Measurements from ENCODE around the gene TICRR. TPM values are rescaled to one million over a fixed set of nuclear protein-coding genes. Genes with fewer than 3 reads are reported as not detected.
A peak's percentile ranks its signal among the peaks of the same experiment; 100 is the strongest.
"Not testable (repeated sequence)": the region's sequence is repeated elsewhere in the genome, so short reads cannot be mapped to it uniquely, and the experiment has no call there.

The TICRR gene
- 1.2 TPM for total RNA-seq

DNA sequence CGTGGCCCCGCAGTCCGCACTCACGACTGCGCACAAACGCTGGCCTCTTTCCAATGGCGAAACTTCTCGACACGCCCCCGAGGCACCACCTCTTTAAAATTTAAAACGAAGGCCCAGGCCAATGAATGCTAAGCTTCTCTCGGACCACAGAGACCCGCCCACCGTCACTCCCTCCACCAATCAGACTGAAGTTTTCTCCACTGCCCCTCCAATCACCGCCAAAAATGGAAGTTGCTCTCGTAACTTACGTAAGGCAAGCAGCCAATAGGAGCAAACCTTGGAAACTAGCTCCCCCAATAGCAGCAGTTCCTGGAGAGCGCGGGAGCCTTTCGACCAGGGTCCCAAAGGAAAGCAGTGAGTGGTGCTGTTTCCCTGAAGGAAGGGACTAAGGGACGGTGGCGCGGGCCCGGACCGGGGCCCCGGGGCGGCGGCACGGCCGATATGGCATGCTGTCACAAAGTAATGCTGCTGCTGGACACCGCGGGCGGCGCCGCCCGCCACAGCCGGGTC is at the start of gene TICRR:
TICRR (plus strand) TSS at position 324 of the 510 bp plus-strand sequence; CDS start at position 442, 118 bp downstream.
- DNase-seq (ENCODE audit: low spot score in 2 of 2) (peak; percentile 83 to 88), FAIRE-seq (peak; percentile 81)

DNA sequence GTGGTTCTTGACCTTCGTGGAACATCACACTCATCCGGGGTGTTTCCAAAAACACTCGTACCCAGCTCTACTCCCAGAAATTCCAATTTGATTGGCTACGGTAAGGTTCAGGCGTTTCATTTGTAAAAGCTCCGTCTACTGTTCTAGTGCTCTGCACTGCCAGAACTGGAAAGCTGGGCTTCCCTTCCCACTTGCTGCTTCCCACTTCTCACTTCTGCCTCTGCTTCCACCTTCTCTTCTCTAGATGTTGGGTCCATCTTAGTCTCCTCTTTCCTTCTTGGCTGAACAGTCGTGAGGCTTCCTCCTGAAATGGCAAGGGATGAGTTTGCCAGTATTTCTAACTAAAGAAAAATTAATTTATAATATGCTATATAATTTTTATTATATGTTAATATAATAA is 49.1 kb upstream of the TICRR start:
- no peak for DNase-seq (ENCODE audit: low spot score in 2 of 2)
- FAIRE-seq, result no peak

DNA sequence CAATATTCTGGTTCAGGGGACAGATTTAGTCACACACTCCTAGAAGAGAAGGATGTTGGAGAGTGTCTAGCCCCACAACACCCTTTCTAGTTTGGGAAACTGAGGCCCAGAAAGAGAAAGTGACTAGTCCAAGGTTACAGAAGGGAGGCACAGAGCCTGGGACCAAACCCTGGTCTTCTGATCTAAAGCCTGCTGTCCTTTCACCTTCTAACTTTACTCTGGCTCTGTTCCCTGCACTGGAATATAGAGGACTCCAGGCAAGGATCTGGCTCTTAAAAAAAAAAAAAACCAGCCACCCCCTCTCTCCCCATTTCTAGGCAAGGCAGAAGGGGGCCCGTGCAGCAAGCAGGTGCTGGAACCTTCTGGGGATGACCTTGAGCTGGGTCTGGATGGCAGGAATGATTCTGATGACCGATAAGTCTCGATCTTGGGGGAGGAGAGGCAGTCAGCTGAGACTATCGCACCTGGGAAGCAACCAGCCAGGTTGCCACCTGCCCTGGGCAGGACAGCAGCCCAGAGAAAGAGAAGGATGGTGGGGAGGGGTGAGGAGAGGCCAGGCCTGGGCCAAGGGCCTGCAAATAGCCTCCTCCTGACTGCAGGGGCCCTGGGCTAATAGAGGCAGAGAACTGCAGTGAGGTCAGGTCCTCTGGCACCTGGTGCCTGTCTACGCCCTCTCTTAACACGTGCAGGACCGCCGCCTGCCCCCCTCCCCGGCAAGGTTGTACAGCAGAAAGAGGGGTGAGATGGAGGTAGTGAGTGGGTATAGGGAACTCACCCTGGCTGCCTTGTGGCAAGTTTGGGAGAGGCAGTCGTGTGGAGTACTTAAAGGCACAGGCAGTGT is 48.4 kb upstream of the TICRR start:
- FAIRE-seq, result no peak
- no peak for DNase-seq (ENCODE audit: low spot score in 2 of 2)

DNA sequence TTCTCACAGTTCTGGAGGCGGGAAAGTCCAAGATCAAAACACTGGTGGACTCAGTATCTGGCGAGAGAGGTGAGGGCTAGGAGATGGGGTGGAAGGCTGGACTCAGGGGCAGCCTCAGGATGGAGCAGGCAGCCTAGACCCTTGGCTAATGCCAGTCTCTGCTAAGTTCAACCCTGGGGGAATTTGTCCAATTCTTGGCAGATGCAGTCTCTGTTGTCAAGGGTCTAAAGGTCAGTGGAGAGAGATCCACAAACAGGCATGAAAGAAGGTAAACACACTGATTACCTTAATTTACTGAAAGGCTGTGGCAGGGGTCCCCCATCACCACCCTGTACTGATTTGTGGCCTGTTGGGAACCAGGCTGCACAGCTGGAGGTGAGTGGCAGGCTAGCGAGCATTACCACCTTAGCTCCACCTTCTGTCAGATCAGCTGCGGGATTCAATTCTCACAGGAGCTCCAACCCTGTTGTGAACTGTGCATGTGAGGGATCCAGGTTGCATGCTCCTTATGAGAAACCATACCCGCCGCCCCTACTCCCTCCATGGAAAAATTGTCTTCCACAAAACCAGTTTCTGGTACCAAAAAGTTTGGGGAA is 46.4 kb upstream of the TICRR start:
- no peak for FAIRE-seq
- DNase-seq (ENCODE audit: low spot score in 2 of 2), result no peak

GRCh38 chr15:89530976-89531375 is 44.3 kb upstream of the TICRR start:
- DNase-seq (ENCODE audit: low spot score in 2 of 2) (no peak), FAIRE-seq (no peak)

GRCh38 chr15:89531796-89532537 is 43.3 kb upstream of the TICRR start:
- FAIRE-seq, result no peak
- DNase-seq (ENCODE audit: low spot score in 2 of 2), result no peak

DNA sequence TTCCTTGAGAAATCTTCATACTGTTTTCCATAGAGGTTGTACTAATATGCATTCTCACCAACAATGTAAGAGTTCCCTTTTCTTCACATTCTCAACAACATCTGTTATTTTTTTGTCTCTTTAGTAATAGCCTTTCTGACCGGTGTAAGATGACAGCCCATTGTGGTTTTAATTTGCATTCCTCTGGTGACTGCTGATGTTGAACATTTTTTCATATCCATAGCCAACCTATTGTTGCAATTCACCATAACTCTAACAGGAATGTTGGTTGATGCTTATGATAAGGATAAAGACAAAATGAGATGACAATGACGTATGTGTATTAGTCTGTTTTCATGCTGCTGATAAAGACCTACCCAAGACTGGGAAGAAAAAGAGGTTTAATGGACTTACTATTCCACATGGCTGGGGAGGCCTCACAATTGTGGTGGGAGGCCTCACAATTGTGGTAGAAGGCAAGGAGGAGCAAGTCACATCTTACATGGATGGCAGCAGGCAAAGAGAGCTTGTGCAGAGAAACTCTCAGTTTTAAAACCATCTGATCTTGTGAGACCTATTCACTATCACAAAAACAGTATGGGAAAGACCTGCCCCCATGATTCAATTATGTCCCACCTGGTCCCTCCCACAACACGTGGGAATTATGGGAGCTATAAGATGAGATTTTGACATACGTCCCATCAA is 41.3 kb upstream of the TICRR start:
- no peak for FAIRE-seq
- no peak for DNase-seq (ENCODE audit: low spot score in 2 of 2)

DNA sequence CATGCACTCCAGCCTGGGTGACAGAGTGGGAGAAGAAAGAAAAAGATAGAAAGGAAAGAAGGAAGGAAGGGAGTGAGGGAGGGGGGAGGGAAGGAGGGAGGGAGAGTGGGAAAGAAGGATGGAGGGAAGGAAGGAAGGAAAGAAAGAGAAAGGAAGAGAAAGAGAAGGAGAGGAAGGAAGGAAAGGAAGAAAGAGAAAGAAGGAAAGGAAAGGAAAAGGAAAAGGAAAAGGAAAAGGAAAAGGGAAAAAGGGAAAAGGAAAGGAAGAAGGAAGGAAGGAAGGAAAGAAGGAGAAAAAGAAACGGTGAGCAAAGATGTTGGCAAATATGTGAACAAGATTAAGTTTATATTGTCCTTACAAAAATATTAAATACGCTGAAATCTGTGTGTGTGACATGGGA is 36.2 kb upstream of the TICRR start:
- no peak for FAIRE-seq
- DNase-seq (ENCODE audit: low spot score in 2 of 2), result no peak

DNA sequence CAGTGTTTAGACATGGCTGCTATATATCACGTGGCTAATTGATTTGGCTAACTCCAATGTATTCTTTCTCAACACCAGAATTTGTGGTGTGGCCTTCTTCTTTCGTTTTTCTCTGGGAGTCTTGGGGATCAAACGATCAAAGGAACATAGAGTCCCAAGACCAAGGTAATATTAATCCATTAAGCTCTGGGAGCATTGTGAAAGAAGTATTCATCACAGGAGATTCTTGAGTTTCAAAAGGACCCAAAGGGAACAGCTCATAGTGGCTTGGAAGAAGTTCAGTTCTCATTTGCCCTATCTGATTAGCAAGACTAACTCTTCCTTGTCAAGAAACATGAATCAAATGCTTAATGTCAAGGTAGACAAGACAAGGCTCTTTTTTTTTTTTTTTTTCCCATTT is 32.9 kb upstream of the TICRR start:
- DNase-seq (ENCODE audit: low spot score in 2 of 2), result no peak
- no peak for FAIRE-seq

- no peak for DNase-seq (ENCODE audit: low spot score in 2 of 2)
- FAIRE-seq, result no peak
Measured at GRCh38 chr15:89543389-89543788, 31.9 kb upstream of the TICRR start.

DNA sequence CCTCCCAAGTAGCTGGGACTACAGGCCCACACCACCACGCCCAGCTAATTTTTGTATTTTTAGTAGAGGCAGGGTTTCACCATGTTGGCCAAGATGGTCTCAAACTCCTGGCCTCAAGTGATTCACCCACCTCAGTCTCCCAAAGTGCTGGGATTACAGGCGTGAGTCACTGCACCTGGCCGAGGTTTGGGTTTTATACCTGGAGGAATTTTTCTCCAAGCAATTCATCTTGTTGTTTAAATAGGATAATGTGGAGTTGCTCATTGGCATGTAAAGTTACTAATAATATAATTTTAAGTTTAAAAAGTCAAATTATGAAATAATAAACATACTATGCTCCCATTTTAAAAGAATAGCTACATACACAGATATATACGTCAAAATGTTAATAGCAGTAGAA is 26.1 kb upstream of the TICRR start:
- not testable (repeated sequence) for DNase-seq (ENCODE audit: low spot score in 2 of 2); FAIRE-seq

DNA sequence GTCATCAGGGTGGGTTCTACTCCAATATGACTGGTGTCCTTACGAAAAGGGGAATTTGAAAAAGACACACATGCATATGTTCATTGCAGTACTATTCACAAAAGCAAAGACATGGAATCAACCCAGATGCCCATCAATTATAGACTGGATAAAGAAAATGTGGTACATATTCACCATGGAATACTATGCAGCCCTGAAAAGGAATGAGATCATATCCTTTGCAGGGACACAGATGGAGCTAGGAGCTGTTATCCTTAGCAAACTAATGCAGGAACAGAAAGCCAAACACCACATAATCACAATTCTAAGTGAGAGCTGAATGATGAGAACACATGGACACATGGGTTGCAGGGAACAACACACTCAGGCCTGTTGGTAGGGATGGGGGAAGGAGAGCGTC is 24.8 kb upstream of the TICRR start:
- DNase-seq (ENCODE audit: low spot score in 2 of 2), result no peak
- no peak for FAIRE-seq

GRCh38 chr15:89551550-89551949 is 23.7 kb upstream of the TICRR start:
- no peak for FAIRE-seq

DNA sequence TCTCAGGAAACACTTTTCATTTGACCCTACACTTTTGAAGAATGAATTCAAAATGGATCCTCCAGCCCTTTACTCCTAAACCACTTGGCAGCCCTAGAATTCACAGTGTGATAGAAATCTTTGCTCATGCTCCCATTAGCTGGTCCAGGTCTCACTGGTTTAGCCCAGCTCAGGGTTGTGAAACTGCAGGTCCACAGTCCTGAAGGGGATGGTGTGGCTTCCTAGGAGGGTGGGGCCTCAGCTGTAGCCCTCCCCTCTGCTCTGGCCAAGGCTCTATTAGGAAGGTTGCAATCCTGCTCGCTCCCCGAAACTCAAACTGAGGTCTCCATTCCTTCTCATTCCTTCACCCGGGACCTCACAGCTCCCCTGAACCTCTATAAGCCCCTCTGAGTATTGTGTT is 21.6 kb upstream of the TICRR start:
- DNase-seq (ENCODE audit: low spot score in 2 of 2) (no peak), FAIRE-seq (no peak)

More at GRCh38 chr15:89551550-89551949, 23.7 kb upstream of the TICRR start:
- DNase-seq (ENCODE audit: low spot score in 2 of 2), result no peak

DNA sequence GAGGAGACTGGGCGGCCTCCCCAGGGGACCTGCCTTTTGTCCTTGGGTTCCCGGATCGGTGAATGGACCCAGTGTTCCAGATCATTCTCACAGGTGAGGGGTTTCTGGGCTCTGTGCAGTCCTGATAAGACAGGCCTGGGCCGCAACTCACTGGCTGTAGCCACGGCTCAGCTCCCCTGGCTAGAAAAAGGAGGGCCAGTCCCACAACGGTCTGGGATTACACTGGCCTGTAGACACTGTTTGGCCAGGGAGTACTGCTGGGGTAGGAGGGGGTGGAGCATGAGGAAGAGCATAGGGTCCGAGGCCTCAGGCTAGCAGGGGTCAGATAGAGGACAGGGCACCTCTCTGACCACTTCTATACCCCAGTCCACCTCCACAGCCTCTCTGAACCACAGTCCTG is 21.0 kb upstream of the TICRR start:
- DNase-seq (ENCODE audit: low spot score in 2 of 2) (no peak), FAIRE-seq (no peak)

DNA sequence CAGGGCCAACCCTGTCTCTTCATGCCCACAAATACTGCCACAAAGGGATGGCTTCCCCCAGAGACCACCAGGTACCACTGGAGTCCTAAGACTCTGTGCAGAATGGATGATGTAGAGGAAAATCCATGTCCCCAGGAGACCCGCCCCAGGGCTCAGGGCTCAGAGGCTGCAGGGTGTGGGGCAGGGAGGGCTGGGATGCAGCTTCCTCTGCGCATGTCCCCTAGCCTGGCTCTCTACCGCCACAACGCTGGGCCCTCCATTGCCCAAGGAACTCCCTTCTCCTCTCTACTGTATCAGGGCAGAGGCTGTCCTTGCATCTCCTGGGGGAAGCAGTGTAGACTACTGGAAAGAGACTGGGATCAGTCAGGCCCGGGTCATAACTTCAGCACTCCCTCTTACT is 19.5 kb upstream of the TICRR start:
- DNase-seq (ENCODE audit: low spot score in 2 of 2) (no peak), FAIRE-seq (no peak)

GRCh38 chr15:89556413-89557262 is 18.6 kb upstream of the TICRR start:
- DNase-seq (ENCODE audit: low spot score in 2 of 2) (peak in 1 of 2 donors; percentile 39), FAIRE-seq (peak; percentile 51)

GRCh38 chr15:89559769-89560264 is 15.5 kb upstream of the TICRR start:
- DNase-seq (ENCODE audit: low spot score in 2 of 2) (no peak), FAIRE-seq (no peak)

GRCh38 chr15:89566181-89566580 is 9.1 kb upstream of the TICRR start:
- FAIRE-seq (no peak), DNase-seq (ENCODE audit: low spot score in 2 of 2) (no peak)
